DMS153 treated with DMSO at 0.1 percent for 48 hours (cell line): Measurements from ENCODE around the gene TRIM28.
"Not testable (repeated sequence)": the region's sequence is repeated elsewhere in the genome, so short reads cannot be mapped to it uniquely, and the experiment has no call there.

Experiments used
- DNase-seq: peaks from one replicate; lab custom pipeline; 2025; ENCODE audit not compliant: unreplicated experiment; lab: John Stamatoyannopoulos, UW

TRIM28 gene

GRCh38 chr19:58519087-58519354 lies 24.8 kb upstream of the TRIM28 start:
- peak; percentile 60 for DNase-seq

GRCh38 chr19:58519355-58520256 lies 24.3 kb upstream of the TRIM28 start, which contains the start of gene ZBTB45:
Gene ZBTB45, minus strand, starts transcription at chr19:58519810. Its CDS starts 2,137 bp downstream, at chr19:58517673.
- peak; percentile 94 for DNase-seq

- no peak for DNase-seq
Observed at GRCh38 chr19:58520257-58520599, 23.6 kb upstream of the TRIM28 start.

- no peak for DNase-seq
Observed at GRCh38 chr19:58521651-58522050, 22.2 kb upstream of the TRIM28 start.

GRCh38 chr19:58522709-58523108 lies 21.2 kb upstream of the TRIM28 start:
- DNase-seq = no peak

- DNase-seq = no peak
Observed at GRCh38 chr19:58529405-58529804, 14.5 kb upstream of the TRIM28 start.

GRCh38 chr19:58531034-58531840 lies 12.6 kb upstream of the TRIM28 start:
- no peak for DNase-seq

GRCh38 chr19:58535857-58536256 lies 8.0 kb upstream of the TRIM28 start:
- DNase-seq = no peak

GRCh38 chr19:58536852-58537798 lies 6.7 kb upstream of the TRIM28 start:
- no peak for DNase-seq

- DNase-seq = peak; percentile 67
Observed at GRCh38 chr19:58538257-58539168, 5.4 kb upstream of the TRIM28 start.

- DNase-seq = not testable (repeated sequence)
Observed at GRCh38 chr19:58539169-58539559, 4.7 kb upstream of the TRIM28 start.

GRCh38 chr19:58542641-58543372 lies 1.1 kb upstream of the TRIM28 start:
- DNase-seq = not testable (repeated sequence)

- no peak for DNase-seq
Observed at GRCh38 chr19:58544591-58545285, 874 bp downstream of the TRIM28 start.

GRCh38 chr19:58545286-58546018 lies 1.6 kb downstream of the TRIM28 start:
- no peak for DNase-seq

- no peak for DNase-seq
Observed at GRCh38 chr19:58546019-58546530, 2.2 kb downstream of the TRIM28 start.

GRCh38 chr19:58547323-58548312 lies 3.8 kb downstream of the TRIM28 start:
- no peak for DNase-seq
